SK-N-SH treated with all-trans-retinoic acid at 6 μM for 48 hours (cell line): ENCODE data around the gene CATSPERZ.

Experiments
- ATAC-seq: fragments of 200-7000 bp; cut with Tn5 transposase; 3 replicates; pipeline ENCODE4 v1.9.1; 2020; ENCODE audit warnings: mild to moderate bottlenecking, moderate library complexity
- ARNTL ChIP-seq: fragments of 450-650 bp; formaldehyde crosslinking; IDR thresholded peaks from 2 replicates; pipeline ENCODE4 v1.5.0; 2020; ENCODE audit warnings: low read depth, mild to moderate bottlenecking, moderate library complexity, borderline replicate concordance
- BACH2 ChIP-seq: fragments of 250-450 bp; sonication (Bioruptor Pico); IDR thresholded peaks from 2 replicates; pipeline ENCODE4 v1.9.0; 2021; ENCODE audit warnings: mild to moderate bottlenecking, borderline replicate concordance
- CREB5 ChIP-seq: fragments of 250-450 bp; sonication (Bioruptor Pico); IDR thresholded peaks from 2 replicates; pipeline ENCODE4 v1.5.1; 2020; ENCODE audit warnings: low read depth, mild to moderate bottlenecking, moderate library complexity
- CSDC2 ChIP-seq: fragments of 250-450 bp; sonication (Bioruptor Pico); IDR thresholded peaks from 2 replicates; pipeline ENCODE4 v1.5.0; 2020; ENCODE audit warnings: mild to moderate bottlenecking, moderate library complexity
- CSRNP3 ChIP-seq: fragments of 250-450 bp; sonication (Bioruptor Pico); IDR thresholded peaks from 2 replicates; pipeline ENCODE4 v1.5.1; 2021; ENCODE audit warnings: mild to moderate bottlenecking, moderate library complexity
- ESRRG ChIP-seq: fragments of 250-450 bp; sonication (Bioruptor Pico); IDR thresholded peaks from 2 replicates; pipeline ENCODE4 v1.6.1; 2021; ENCODE audit warnings: mild to moderate bottlenecking
- ISL1 ChIP-seq: fragments of 250-450 bp; sonication (Bioruptor Pico); IDR thresholded peaks from 2 replicates; pipeline ENCODE4 v2.1.2; 2022; ENCODE audit warnings: mild to moderate bottlenecking, moderate library complexity
- OSR1 ChIP-seq: fragments of 250-450 bp; sonication (Bioruptor Pico); IDR thresholded peaks from 2 replicates; pipeline ENCODE4 v1.8.0; 2022; ENCODE audit warnings: moderate library complexity, mild to moderate bottlenecking, inconsistent platforms
- PATZ1 ChIP-seq: fragments of 250-450 bp; sonication (Bioruptor Pico); IDR thresholded peaks from 2 replicates; pipeline ENCODE4 v1.8.0; 2020; ENCODE audit warnings: mild to moderate bottlenecking, moderate library complexity, borderline replicate concordance
- POU6F1 ChIP-seq: fragments of 250-450 bp; sonication (Bioruptor Pico); IDR thresholded peaks from 2 replicates; pipeline ENCODE4 v1.8.0; 2021; ENCODE audit warnings: low read depth, mild to moderate bottlenecking, moderate library complexity, borderline replicate concordance
- PPARA ChIP-seq: fragments of 250-450 bp; sonication (Bioruptor Pico); IDR thresholded peaks from 2 replicates; pipeline ENCODE4 v1.5.0; 2020; ENCODE audit warnings: mild to moderate bottlenecking, borderline replicate concordance
- RARB ChIP-seq: fragments of 250-450 bp; sonication (Bioruptor Pico); IDR thresholded peaks from 2 replicates; pipeline ENCODE4 v1.8.0; 2021; ENCODE audit warnings: mild to moderate bottlenecking, moderate library complexity
- SNAI2 ChIP-seq: fragments of 250-450 bp; sonication (Bioruptor Pico); IDR thresholded peaks from 2 replicates; pipeline ENCODE4 v1.5.0; 2020; ENCODE audit warnings: mild to moderate bottlenecking, moderate library complexity
- TCF4 ChIP-seq: fragments of 250-450 bp; sonication (Bioruptor Pico); IDR thresholded peaks from 2 replicates; pipeline ENCODE4 v1.8.0; 2021; ENCODE audit warnings: mild to moderate bottlenecking, moderate library complexity, borderline replicate concordance
- TSHZ2 ChIP-seq: fragments of 250-450 bp; sonication (Bioruptor Pico); IDR thresholded peaks from 2 replicates; pipeline ENCODE4 v1.5.0; 2020; ENCODE audit warnings: mild to moderate bottlenecking, moderate library complexity
- ZC3H10 ChIP-seq: fragments of 250-450 bp; sonication (Bioruptor Pico); IDR thresholded peaks from 2 replicates; pipeline ENCODE4 v1.5.1; 2021; ENCODE audit warnings: mild to moderate bottlenecking, moderate library complexity
- ZFP3 ChIP-seq: fragments of 250-450 bp; sonication (Bioruptor Pico); IDR thresholded peaks from 2 replicates; pipeline ENCODE4 v1.5.0; 2020; ENCODE audit warnings: mild to moderate bottlenecking, moderate library complexity
- ZFP30 ChIP-seq: fragments of 450-650 bp; formaldehyde crosslinking; IDR thresholded peaks from 2 replicates; pipeline ENCODE4 v1.5.0; 2022; ENCODE audit warnings: mild to moderate bottlenecking, moderate library complexity
- ZNF565 ChIP-seq: fragments of 450-650 bp; formaldehyde crosslinking; conservative IDR thresholded peaks from 2 replicates; pipeline ENCODE4 v1.5.0; 2020; ENCODE audit warnings: low read depth, mild to moderate bottlenecking, moderate library complexity
- ZNF70 ChIP-seq: fragments of 450-650 bp; formaldehyde crosslinking; IDR thresholded peaks from 2 replicates; pipeline ENCODE4 v1.5.0; 2020; ENCODE audit warnings: mild to moderate bottlenecking, moderate library complexity
- ZNF8 ChIP-seq: fragments of 450-650 bp; formaldehyde crosslinking; IDR thresholded peaks from 2 replicates; pipeline ENCODE4 v1.5.0; 2020; ENCODE audit warnings: mild to moderate bottlenecking, moderate library complexity

CATSPERZ gene

GRCh38 chr11:64304032-64304315, 3.8 kb downstream of the CATSPERZ start:
- ATAC-seq, result no peak
- TF ChIP-seq ZC3H10 (CRISPR knock-in tag) (no peak), ZNF8 (CRISPR knock-in tag) (no peak), CSRNP3 (CRISPR knock-in tag) (no peak), CSDC2 (CRISPR knock-in tag) (no peak), ZFP30 (CRISPR knock-in tag) (no peak), ZNF70 (no peak), ZFP3 (CRISPR knock-in tag) (no peak), ESRRG (CRISPR knock-in tag) (no peak), SNAI2 (CRISPR knock-in tag) (no peak), ZNF565 (CRISPR knock-in tag) (no peak), PPARA (CRISPR knock-in tag) (no peak), RARB (CRISPR knock-in tag) (no peak), TCF4 (CRISPR knock-in tag) (no peak), ARNTL (CRISPR knock-in tag) (no peak), OSR1 (no peak), ISL1 (CRISPR knock-in tag) (no peak), PATZ1 (no peak), CREB5 (CRISPR knock-in tag) (no peak), POU6F1 (CRISPR knock-in tag) (no peak)

GRCh38 chr11:64304316-64305072, 4.3 kb downstream of the CATSPERZ start:
- no peak for TF ChIP-seq ZNF70
- TF ChIP-seq TSHZ2 (CRISPR knock-in tag), result 0 out of 2 replicates have a peak, but pooled peaks have one; percentile 38
- TF ChIP-seq ESRRG (CRISPR knock-in tag), result peak; percentile 93
- 0 out of 2 replicates have a peak, but pooled peaks have one; percentile 38 for TF ChIP-seq ZFP3 (CRISPR knock-in tag)
- TF ChIP-seq, all 23 proteins: peak for 3

GRCh38 chr11:64305075-64305690, 5.0 kb downstream of the CATSPERZ start, which contains the start of gene ESRRA:
Gene ESRRA (plus strand): TSS chr11:64305524. CDS start chr11:64307180, 1,656 bp downstream.
- peak; percentile 83 for ATAC-seq
- TF ChIP-seq ZC3H10 (CRISPR knock-in tag) (no peak), BACH2 (CRISPR knock-in tag) (no peak), TSHZ2 (CRISPR knock-in tag) (no peak), CSDC2 (CRISPR knock-in tag) (no peak), PPARA (CRISPR knock-in tag) (no peak), TCF4 (CRISPR knock-in tag) (no peak), ZNF565 (CRISPR knock-in tag) (no peak), ZNF8 (CRISPR knock-in tag) (no peak)

More at GRCh38 chr11:64304316-64305072, 4.3 kb downstream of the CATSPERZ start:
- ATAC-seq, result peak; percentile 82
